IMR-90 (cell line): ENCODE results near the gene TBPL2. TPM values are rescaled to one million over a fixed set of nuclear protein-coding genes. Genes with fewer than 3 reads are reported as not detected.
"Not testable (repeated sequence)": the region's sequence is repeated elsewhere in the genome, so short reads cannot be mapped to it uniquely, and the experiment has no call there.

Experiments
- ATAC-seq: fragments of 200-7000 bp; cut with Tn5 transposase; 2 replicates; pipeline ENCODE4 v1.9.1; 2020; ENCODE audit warnings: low read depth, mild to moderate bottlenecking, moderate library complexity
- BruUV-seq: library from RNA; stranded (reverse); fragments of 400-500 nt; replicated peaks from 2 replicates; lab custom pipeline; 2021; lab: Mats Ljungman, UMichigan
- CTCF ChIA-PET: fragments of 300-600 bp; formaldehyde crosslinking; extraction: SDS; loops from one replicate; lab custom pipeline; 2021; ENCODE audit warnings: antibody characterized with exemption; lab: Yijun Ruan, JAX
- POLR2A ChIA-PET: fragments of 300-600 bp; sonication (Branson Sonifier 250); formaldehyde crosslinking; loops from one replicate; lab custom pipeline; 2022; ENCODE audit warnings: antibody characterized with exemption; ENCODE audit not compliant: unreplicated experiment; lab: Charles Lee
- DNase-seq: peaks from one replicate; pipeline ENCODE4 v3.0.0; 2013
- H2AFZ ChIP-seq: replicated peaks from 2 replicates; pipeline ENCODE3; 2013; ENCODE audit warnings: low read length, mild to moderate bottlenecking; ENCODE audit not compliant: poor library complexity
- H2AK5ac ChIP-seq: 2 replicates; pipeline ENCODE4 v1.6.1; 2013; ENCODE audit warnings: low read depth, low read length, inconsistent platforms
- H2AK9ac ChIP-seq: replicated peaks from 2 replicates; pipeline ENCODE3; 2013; ENCODE audit warnings: mild to moderate bottlenecking, low read depth, low read length, moderate library complexity; ENCODE audit not compliant: poor library complexity
- H2BK120ac ChIP-seq: 2 replicates; pipeline ENCODE4 v1.6.1; 2013; ENCODE audit warnings: low read depth, low read length, inconsistent platforms
- H2BK15ac ChIP-seq: 3 replicates; pipeline ENCODE4 v1.6.1; 2013; ENCODE audit warnings: low read depth, low read length, inconsistent platforms
- H2BK20ac ChIP-seq: 2 replicates; pipeline ENCODE4 v1.6.1; 2013; ENCODE audit warnings: low read depth, mild to moderate bottlenecking, inconsistent platforms, low read length, moderate library complexity
- H2BK5ac ChIP-seq: 2 replicates; pipeline ENCODE4 v1.6.1; 2013; ENCODE audit warnings: mild to moderate bottlenecking, low read depth, low read length, inconsistent platforms; ENCODE audit not compliant: poor library complexity, severe bottlenecking
- H3K14ac ChIP-seq: replicated peaks from 2 replicates; pipeline ENCODE4 v1.6.1; 2013; ENCODE audit warnings: low read depth, low read length, inconsistent platforms
- H3K18ac ChIP-seq: 2 replicates; pipeline ENCODE4 v1.6.1; 2013; ENCODE audit warnings: low read depth, low read length, control low read depth
- H3K23ac ChIP-seq: 2 replicates; pipeline ENCODE4 v1.6.1; 2013; ENCODE audit warnings: low read depth, low read length, inconsistent platforms
- H3K27ac ChIP-seq: 2 replicates; pipeline ENCODE4 v1.5.1; 2013; ENCODE audit warnings: mild to moderate bottlenecking, control low read depth, low read length; ENCODE audit not compliant: insufficient read depth
- H3K27me3 ChIP-seq: 2 replicates; pipeline ENCODE4 v1.6.1; 2013; ENCODE audit warnings: low read length; ENCODE audit not compliant: control insufficient read depth, insufficient read depth
- H3K36me3 ChIP-seq: 2 replicates; pipeline ENCODE4 v1.6.1; 2013; ENCODE audit warnings: low read length, mixed read lengths; ENCODE audit not compliant: control insufficient read depth, insufficient read depth
- H3K4ac ChIP-seq: 2 replicates; pipeline ENCODE4 v1.6.1; 2013; ENCODE audit warnings: low read depth, low read length, inconsistent platforms
- H3K4me1 ChIP-seq: 2 replicates; pipeline ENCODE4 v1.6.1; 2013; ENCODE audit warnings: low read length, mixed read lengths; ENCODE audit not compliant: control insufficient read depth, insufficient read depth
- H3K4me2 ChIP-seq: 2 replicates; pipeline ENCODE4 v1.6.1; 2013; ENCODE audit warnings: low read depth, mild to moderate bottlenecking, control low read depth, low read length, moderate library complexity
- H3K4me3 ChIP-seq: 2 replicates; pipeline ENCODE4 v1.5.1; 2013; ENCODE audit warnings: low read depth, mild to moderate bottlenecking, control low read depth, low read length, moderate library complexity; ENCODE audit not compliant: insufficient read depth
- H3K56ac ChIP-seq: 2 replicates; pipeline ENCODE4 v1.6.1; 2013; ENCODE audit warnings: low read length, inconsistent platforms; ENCODE audit not compliant: insufficient read depth; ENCODE audit errors: extremely low read depth
- H3K79me1 ChIP-seq, 2 experiments: 2 replicates each; pipeline ENCODE4 v1.6.1; 2013; ENCODE audit warnings: low read length in 2 of 2, inconsistent platforms in 1 of 2, low read depth in 1 of 2
- H3K9ac ChIP-seq: 2 replicates; pipeline ENCODE4 v1.6.1; 2013; ENCODE audit warnings: low read depth, low read length, control low read depth
- H3K9me1 ChIP-seq: 2 replicates; pipeline ENCODE4 v1.6.1; 2013; ENCODE audit warnings: low read length, inconsistent platforms; ENCODE audit not compliant: insufficient read depth
- H3K9me3 ChIP-seq: 2 replicates; pipeline ENCODE4 v1.6.1; 2013; ENCODE audit warnings: low read length; ENCODE audit not compliant: control insufficient read depth, insufficient read depth
- H4K20me1 ChIP-seq: 2 replicates; pipeline ENCODE4 v1.6.1; 2013; ENCODE audit warnings: low read length, inconsistent platforms; ENCODE audit not compliant: insufficient read depth
- H4K5ac ChIP-seq: 2 replicates; pipeline ENCODE4 v1.6.1; 2013; ENCODE audit warnings: mild to moderate bottlenecking, low read depth, low read length, control low read depth
- H4K8ac ChIP-seq, 2 experiments: 2 replicates each; pipeline ENCODE4 v1.6.1; 2013; ENCODE audit warnings: low read depth in 2 of 2, low read length in 2 of 2, control low read depth in 1 of 2, inconsistent platforms in 1 of 2
- H4K91ac ChIP-seq: 2 replicates; pipeline ENCODE4 v1.6.1; 2013; ENCODE audit warnings: low read depth, low read length, inconsistent platforms; ENCODE audit not compliant: insufficient read depth
- WGBS, 2 experiments: methylation state at CpG; one replicate each; pipeline versions ENCODE4 v1.1.5 to v1.1.7; 2013; ENCODE audit warnings: missing lambda C conversion rate in 2 of 2; ENCODE audit not compliant: insufficient read length in 1 of 2; ENCODE audit errors: extremely low coverage in 2 of 2; 5-methylcytosine and 5-hydroxymethylcytosine counted together
- dilution Hi-C: fragments of 300-500 bp; cut with HindIII; formaldehyde crosslinking; loops from one replicate; pipeline ENCODE4 v1.14.3; 2018; ENCODE audit warnings: low sequenced_read_pairs; ENCODE audit not compliant: unreplicated experiment
- in situ Hi-C: fragments of 300-500 bp; cut with MboI; formaldehyde crosslinking; loops from 3 replicates; pipeline ENCODE4 v1.14.3; 2019; ENCODE audit warnings: low sequenced_read_pairs, inconsistent platforms, mixed read lengths
- intact Hi-C: fragments of 100-400 bp; cut with micrococcal nuclease; formaldehyde crosslinking; loops from 2 replicates; pipeline ENCODE4 v1.10.0; 2022
- polyA plus RNA-seq, 3 experiments: library from polyadenylated mRNA; depleted of rRNA; stranded (reverse); fragments of >200 nt; gene quantifications; 2 replicates each; pipeline ENCODE4 v1.2.3, GENCODE V29; 2012; ENCODE audit warnings: low replicate concordance in 1 of 3
- total RNA-seq: library from RNA; depleted of rRNA; stranded (reverse); fragments of >200 nt; gene quantifications from 2 replicates; pipeline ENCODE4 v1.2.3, GENCODE V29; 2012

The TBPL2 gene
- total and polyA plus RNA-seq, 2 of the 4 experiments (the other 2 are of a cell fraction), result not detected

GRCh38 chr14:55422338-55422737 lies 18.1 kb downstream of the TBPL2 start:
- H4K91ac ChIP-seq, H3K79me1 ChIP-seq, ATAC-seq, H4K5ac ChIP-seq, dilution Hi-C loops, H2BK120ac ChIP-seq, H3K18ac ChIP-seq, H3K14ac ChIP-seq, H3K4me2 ChIP-seq, H2AK5ac ChIP-seq, H2BK15ac ChIP-seq, H2AFZ ChIP-seq, H2BK20ac ChIP-seq, H3K4ac ChIP-seq, in situ Hi-C loops, H3K23ac ChIP-seq, H2AK9ac ChIP-seq, H4K20me1 ChIP-seq, H3K9me3 ChIP-seq, H3K36me3 ChIP-seq, H3K56ac ChIP-seq, DNase-seq, POLR2A ChIA-PET, H3K27ac ChIP-seq, BruUV-seq, H4K8ac ChIP-seq, H3K9ac ChIP-seq, H3K9me1 ChIP-seq, H3K4me3 ChIP-seq, intact Hi-C loops, CTCF ChIA-PET, H3K4me1 ChIP-seq, H2BK5ac ChIP-seq: not testable (repeated sequence)
- WGBS, 2 experiments, result 84% methylated on average over 8 of the region's 11 CpGs; no CpG with 5 or more reads in 1 of the 2 experiments
- peaks cover 11% of the 10 kb centered on the region for H3K27me3 ChIP-seq
